ENCODE data around the gene FILIP1L.
"Not testable (repeated sequence)": the region's sequence is repeated elsewhere in the genome, so short reads cannot be mapped to it uniquely, and the experiment has no call there.

FILIP1L gene

DNA sequence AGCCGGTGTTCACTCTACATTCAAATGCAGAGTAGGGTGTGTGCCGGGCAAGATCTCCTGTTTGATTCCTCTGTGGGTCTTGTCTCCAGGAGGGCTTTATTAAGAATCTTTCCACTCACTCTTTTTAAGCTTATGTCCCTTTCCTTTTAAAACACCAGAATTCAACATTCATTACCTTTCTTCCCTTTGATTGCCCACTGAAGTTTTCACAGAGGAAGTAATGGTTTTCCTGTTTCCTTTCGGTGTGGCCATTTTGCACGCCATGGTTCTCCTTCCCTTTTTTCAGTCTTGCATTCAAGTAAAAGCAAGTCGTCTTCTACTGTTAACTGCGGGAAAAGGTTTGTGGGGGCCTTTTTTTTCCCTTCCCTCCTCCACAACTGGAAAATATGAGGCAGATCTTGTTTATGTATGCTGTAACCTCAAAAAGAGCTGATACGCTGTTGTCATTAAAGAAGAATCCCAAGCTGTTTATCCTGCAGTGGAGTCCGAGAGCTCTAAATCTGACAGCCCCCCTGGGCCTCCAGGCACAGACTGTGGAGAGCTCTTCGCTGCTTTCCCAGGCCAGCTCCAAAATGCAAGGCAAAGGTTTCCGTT lies 40.5 kb downstream of the FILIP1L start:
- no peak for DNase-seq (ENCODE audit: low read depth)

DNA sequence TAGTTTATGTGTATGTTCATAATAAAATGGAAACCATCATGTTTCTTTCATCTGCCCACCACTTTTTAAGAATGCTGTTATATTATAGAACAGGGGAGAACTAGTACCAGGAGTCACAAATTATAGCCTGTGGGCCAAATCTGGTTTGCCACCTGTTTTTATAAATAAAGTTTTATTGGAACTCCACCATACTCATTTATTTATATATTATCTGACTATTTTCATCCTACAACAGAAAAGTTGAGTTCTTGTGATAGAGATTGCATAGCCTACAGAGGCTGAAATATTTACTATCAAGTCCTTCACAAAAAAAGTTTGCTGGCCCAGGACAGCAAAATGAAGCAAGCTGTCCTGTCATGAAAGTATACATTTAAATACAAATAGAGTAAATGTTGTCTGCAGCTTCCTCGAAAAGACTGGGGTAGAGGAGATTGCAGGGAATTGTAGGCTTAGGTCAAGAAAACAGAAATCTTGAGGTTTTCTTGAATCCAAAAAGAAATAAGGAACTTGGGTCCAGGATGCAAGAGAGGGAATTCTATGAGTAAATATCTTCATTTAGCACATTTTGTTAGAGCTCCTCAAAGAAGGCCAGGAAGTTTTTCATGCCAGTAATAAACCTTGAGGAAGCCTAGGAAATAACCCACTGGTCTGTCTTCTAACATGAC lies 41.1 kb downstream of the FILIP1L start:
- DNase-seq (ENCODE audit: low read depth) = no peak

DNA sequence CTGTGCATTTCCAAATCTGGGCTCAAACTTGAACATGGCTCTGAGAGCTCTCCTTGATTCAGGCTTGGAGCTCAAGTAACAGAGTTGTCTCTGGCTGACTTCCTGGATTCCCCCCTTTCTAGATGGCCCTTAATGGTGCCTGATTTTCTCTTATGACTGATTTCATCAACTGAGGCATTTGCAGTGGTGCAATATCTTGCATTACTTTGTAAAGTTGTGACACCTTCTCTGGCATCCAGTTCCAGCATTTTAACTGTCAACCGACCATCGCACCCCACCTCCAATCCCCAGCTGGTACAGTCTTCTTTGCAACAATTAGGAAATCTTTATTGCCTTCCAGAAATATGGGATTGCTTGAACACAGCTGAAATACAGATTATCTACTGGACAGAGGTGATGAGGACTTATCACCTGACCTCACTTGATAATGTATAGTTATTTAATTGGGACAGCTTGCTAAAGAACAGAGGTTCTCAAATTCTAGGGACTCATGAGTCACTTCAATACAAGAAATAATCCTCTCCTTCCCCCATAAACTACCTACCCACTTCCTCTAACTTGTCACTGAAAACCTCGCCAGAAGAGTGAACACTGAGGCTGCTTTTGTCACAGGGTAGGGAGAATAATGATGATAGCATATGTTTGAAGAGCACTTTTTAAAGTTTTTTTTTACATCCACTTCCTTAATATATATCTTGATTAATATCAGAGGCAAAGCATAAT lies 41.8 kb downstream of the FILIP1L start:
- DNase-seq (ENCODE audit: low read depth) = no peak

GRCh38 chr3:100069472-100069871 lies 44.8 kb downstream of the FILIP1L start:
- no peak for DNase-seq (ENCODE audit: low read depth)

DNA sequence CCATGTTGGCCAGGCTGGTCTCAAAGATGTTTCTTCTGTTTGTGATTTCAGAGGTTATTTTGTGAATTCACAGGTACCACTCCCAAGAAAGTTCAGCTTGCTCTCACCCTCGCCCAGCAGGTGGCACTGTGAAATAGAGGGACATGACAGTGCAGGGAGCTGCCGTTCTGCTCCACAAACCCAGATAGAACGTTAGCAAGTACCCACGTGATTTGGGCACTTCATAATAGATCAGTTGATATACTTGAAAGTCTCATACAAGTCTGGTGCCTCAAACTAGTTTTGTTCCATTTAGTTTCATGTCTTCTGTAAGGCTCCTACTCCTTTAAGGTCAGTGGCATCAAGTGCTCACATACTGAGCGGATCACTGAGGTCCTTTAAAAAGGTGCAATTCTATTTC lies 45.5 kb downstream of the FILIP1L start:
- peak; percentile 45 for DNase-seq (ENCODE audit: low read depth)

- no peak for DNase-seq (ENCODE audit: low read depth)
Measured at GRCh38 chr3:100067589-100067988, 46.7 kb downstream of the FILIP1L start.

GRCh38 chr3:100063929-100064461 lies 50.3 kb downstream of the FILIP1L start:
- no peak for DNase-seq (ENCODE audit: low read depth)

DNA sequence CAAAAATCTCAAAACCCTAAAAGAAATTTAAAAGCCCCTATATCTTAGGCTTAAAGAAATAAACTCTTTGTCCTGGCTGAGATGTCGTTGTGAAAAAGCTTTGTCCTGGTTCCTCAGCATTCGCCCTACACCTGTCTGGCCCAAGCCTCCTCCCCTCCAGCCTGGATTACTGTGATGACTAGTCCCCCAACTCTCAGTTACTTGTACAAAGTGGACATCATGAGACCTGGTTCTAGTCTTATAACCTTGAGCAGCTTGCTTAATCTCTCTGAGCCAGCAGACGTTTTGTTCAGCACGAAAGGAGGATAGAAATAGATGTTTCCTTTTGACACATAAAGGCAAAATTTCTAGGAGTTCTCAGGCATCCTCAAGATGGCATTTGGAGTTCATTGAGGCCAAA lies 51.6 kb downstream of the FILIP1L start:
- no peak for DNase-seq (ENCODE audit: low read depth)

DNA sequence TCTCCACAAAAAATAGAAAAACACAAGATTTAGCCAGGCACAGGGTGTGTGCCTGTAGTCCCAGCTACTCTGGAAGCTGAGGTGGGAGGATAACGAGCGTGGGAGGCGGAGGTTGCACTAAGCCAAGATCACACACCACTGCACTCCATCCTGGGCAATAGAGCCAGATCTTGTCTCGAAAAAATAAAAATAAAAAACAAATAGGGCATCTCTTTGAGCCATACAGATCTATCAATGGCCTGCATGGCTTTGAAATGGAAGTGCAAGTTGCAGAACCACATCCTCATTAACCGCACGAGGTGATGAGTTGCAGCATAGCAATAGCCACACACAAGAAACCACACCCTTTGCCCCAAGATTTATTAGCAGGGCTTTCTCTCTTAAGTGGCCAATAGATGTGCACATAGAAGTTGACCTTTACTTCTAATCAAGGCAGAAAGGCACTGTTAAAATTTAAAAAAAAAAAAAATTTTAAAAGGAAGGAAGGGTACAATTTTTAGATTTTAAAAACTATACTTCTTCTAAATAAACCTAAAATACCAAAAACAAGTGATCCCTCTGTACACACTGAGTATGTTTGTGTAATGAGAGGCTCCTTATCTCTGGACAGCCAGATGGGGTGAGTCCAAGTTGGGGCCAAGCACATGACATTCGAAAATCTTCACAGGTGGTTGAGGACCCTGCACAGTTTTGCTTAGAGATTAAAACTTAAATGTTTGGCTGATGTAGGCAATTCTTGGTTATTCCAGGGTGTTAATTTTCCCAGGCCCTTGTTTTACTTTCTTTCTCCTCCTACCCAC lies 53.4 kb downstream of the FILIP1L start:
- DNase-seq (ENCODE audit: low read depth) = no peak

GRCh38 chr3:100059472-100059871 lies 54.8 kb downstream of the FILIP1L start:
- no peak for DNase-seq (ENCODE audit: low read depth)

GRCh38 chr3:100057716-100058575 lies 56.4 kb downstream of the FILIP1L start:
- DNase-seq (ENCODE audit: low read depth) = no peak

DNA sequence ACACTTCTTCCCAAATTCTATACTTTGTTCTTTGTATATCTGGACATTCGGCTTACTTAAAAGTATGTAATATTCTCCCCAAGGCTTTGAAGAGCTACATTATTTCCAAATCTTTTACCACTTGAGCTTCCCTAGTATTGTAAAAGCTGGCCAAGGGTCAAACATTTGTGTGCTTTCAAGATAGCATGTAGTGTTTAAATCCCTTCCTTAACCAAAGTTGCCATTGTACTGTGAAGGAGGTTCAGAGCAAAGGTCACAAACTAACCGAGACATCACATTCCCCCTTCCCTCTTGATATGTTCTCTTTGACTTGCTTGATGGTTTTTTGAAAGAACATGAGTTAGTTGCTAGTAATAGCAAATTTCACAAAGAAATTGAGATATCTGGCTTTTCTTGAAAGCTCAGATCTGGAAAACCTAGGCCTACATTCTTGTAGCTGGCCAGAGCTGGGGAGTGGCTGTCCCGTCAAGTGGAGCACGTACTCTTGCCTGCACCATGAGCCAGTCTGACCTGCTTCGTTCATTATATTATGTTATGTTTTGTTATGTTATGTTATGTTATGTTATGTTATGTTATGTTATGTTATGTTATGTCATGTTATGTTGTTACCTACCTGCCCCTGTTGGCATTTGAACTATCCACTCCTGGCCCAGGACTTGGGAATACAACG lies 60.2 kb downstream of the FILIP1L start:
- no peak for DNase-seq (ENCODE audit: low read depth)

GRCh38 chr3:100051513-100051912 lies 62.8 kb downstream of the FILIP1L start:
- not testable (repeated sequence) for DNase-seq (ENCODE audit: low read depth)

DNA sequence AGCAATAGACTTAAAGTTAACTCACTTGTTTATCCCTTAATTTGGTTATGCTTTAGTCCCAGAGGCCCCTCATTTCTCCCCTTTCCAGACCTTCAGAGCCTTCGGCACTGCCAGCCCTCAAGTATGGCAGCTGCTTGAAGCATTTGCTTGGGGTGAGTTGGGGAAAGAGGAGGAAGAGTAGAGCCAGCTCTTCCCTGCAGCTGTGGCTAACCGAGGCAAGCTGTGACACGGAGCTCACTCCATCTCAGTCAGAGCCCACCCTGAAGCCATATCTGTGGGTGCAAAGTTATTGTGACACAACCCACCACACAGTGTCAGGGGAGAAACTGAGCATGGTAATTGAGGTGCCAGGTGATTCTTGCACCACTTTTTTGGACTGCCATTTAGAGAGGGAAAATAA lies 66.1 kb downstream of the FILIP1L start:
- DNase-seq (ENCODE audit: low read depth) = no peak

DNA sequence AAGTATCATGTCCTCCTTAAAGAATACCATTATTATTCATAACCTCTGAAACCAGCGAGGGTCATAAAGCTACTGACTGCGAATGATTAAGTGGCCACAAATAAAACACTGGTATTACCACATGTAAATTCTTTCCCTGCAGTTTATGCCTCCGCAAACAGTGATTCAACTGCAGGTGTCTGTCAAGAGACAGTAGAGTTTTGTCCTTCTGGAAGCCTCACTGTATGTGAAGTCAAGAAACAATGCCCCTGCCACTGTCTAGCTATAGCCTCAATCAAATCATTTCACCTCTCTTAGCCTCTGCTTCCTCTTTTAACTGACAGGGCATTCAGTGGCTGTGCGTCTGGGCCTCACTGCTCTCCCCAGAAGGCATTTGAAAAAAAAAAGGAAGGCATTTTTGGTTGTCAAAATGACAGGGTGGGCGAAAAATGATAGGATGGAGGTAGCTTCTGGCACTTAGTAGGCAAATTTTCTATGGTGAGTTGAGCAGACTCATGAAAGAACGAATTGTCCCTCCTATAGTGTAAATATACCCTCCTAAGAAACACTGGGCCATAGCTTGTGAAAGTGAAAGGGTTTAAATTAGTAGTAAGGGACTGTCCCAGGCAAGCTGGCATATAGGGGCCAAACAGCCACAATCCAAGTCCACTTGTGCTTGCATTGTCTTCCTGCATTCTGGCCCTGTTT lies 66.7 kb downstream of the FILIP1L start:
- DNase-seq (ENCODE audit: low read depth) = no peak

DNA sequence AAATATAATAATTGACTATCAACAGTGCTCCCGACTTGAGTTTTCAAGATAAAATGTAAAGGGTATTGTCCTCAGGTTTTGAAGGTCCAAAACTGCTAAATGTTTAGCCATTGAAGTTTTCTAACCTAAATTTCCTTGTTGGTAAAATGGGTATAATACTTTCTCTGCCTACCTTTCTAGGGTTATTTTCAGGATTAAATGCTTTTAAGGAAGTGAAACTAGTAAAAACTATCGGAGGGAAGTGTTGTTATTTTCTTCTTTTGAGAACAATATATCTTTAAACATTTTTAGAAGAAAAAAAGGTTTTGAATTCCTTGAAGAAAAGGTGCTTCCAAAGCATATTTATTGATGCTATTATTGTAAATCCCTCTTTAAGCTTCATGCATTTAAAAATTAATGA lies 67.3 kb downstream of the FILIP1L start:
- DNase-seq (ENCODE audit: low read depth) = no peak

DNA sequence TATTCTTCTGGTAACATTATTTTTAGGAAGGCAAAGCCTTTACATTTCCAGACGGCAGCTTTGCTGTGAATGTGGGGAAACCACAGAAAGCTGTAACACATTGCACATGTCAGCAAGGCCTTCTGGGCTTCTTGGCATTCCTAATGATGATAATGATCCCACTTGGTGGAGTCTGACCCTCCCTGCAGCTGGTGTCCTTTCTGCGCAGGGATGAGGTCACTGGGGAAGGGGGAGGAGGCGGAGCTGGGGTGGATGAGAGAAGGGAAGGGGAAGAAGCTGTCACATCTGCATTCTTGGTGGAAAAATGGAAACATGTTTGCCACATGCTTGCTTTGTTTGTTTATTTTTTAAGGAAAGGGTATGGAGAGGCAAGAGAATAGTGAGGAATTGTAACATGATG lies 68.6 kb downstream of the FILIP1L start:
- DNase-seq (ENCODE audit: low read depth) = no peak

DNA sequence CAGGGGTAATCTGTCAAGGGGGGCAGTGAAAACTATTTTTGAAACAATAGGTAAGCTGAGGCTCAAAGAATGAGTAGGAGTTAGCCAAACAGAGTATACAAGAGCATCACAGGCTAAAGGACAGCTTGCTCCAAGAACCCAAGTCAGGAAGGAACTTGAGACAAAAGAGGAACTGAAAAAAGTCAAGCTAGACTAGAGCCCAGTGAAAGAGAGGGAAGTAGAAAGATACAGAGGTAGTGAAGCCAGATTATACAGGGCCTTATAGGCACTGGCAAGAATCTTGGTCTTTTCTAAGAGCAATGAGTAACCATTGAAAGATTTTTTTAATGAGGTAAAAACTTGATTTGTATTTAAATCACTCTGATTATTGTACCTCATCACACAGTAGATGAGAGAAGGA lies 69.9 kb downstream of the FILIP1L start:
- no peak for DNase-seq (ENCODE audit: low read depth)

- no peak for DNase-seq (ENCODE audit: low read depth)
Measured at GRCh38 chr3:100043271-100043670, 71.0 kb downstream of the FILIP1L start.

Measured in stimulated activated CD8-positive, alpha-beta memory T cell treated with anti-CD3 and anti-CD28 coated beads, Interleukin-12 subunit alpha, Interleukin-12 subunit beta, amount 100 ng/mL, for 1 hour (primary cell).